ENCODE results near the gene NPPA. TPM values are rescaled to one million over a fixed set of nuclear protein-coding genes. Genes with fewer than 3 reads are reported as not detected.

Gene NPPA
- total RNA-seq, 2 experiments from 2014 or later: not detected

DNA sequence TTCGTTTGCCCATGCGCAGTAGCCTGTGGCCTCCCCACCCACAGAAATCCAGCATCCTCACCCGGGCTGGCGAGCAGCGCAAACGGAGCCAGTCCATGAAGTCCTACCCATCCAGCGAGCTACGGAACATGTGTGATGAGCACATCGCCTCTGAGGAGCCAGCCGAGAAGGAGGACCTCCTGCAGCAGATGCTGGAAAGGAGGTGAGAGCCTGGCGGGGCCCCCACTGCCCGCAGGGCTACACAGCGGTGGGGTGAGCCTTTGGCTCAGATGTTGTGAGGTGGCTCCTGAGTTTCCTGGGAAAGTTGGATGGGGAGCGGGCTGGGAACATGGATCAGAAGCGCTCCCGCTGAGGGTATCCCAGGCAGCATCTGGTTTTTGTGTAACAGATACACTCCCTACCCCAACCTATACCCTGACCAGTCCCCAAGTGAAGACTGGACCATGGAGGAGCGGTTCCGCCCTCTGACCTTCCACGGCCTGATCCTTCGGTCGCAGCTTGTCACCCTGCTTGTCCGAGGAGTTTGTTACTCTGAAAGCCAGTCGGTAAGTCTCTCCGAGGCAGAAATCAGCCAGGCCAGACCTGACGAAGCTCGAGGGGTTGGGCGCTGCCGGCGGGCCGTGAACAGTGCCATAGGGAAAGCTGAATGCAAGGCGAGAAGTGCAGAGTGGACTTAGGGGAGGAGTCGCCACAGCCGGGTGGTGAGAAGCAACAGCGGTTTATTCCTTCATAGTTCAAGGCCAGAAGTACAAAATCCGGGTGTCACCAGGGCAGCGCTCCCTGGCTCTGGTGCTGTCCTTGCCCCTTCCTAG is 10.4 kb downstream of the NPPA start:
- peaks cover 23% of the 10 kb centered on the region for H3K36me3 Mint-ChIP-seq (ENCODE audit: low read depth)
- intact Hi-C loops (cut with micrococcal nuclease): loop anchor here (5.0 kb wide), 1 partner anchor 55 kb away; no protein-coding TSS in a partner anchor
- TF ChIP-seq, protein P1, sequence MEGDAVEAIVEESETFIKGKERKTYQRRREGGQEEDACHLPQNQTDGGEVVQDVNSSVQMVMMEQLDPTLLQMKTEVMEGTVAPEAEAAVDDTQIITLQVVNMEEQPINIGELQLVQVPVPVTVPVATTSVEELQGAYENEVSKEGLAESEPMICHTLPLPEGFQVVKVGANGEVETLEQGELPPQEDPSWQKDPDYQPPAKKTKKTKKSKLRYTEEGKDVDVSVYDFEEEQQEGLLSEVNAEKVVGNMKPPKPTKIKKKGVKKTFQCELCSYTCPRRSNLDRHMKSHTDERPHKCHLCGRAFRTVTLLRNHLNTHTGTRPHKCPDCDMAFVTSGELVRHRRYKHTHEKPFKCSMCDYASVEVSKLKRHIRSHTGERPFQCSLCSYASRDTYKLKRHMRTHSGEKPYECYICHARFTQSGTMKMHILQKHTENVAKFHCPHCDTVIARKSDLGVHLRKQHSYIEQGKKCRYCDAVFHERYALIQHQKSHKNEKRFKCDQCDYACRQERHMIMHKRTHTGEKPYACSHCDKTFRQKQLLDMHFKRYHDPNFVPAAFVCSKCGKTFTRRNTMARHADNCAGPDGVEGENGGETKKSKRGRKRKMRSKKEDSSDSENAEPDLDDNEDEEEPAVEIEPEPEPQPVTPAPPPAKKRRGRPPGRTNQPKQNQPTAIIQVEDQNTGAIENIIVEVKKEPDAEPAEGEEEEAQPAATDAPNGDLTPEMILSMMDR (IDR thresholded peaks at IDR 0.05): no peak
- no peaks in the 10 kb centered on the region for H3K27me3 Mint-ChIP-seq
- ChIA-PET POLR2A (interaction anchor here (8.7 kb wide), 1 partner anchor 71 kb away, joined by 111 read pairs; no protein-coding TSS in a partner anchor), CTCF (interaction anchor here (0.6 to 5.3 kb wide), 17 partner anchors 9 to 283 kb away, joined by 3 to 45 read pairs (median 5); partner anchors contain the start of gene CLCN6)
- DNase-seq (no peak), ATAC-seq (no peak)
- H3K4me3 Mint-ChIP-seq: no peak overlapping the region
- H3K27ac Mint-ChIP-seq: no peak overlapping the region
- no peaks in the 10 kb centered on the region for H3K4me1 Mint-ChIP-seq (ENCODE audit: low read depth)
- no peaks in the 10 kb centered on the region for H3K9me3 Mint-ChIP-seq

DNA sequence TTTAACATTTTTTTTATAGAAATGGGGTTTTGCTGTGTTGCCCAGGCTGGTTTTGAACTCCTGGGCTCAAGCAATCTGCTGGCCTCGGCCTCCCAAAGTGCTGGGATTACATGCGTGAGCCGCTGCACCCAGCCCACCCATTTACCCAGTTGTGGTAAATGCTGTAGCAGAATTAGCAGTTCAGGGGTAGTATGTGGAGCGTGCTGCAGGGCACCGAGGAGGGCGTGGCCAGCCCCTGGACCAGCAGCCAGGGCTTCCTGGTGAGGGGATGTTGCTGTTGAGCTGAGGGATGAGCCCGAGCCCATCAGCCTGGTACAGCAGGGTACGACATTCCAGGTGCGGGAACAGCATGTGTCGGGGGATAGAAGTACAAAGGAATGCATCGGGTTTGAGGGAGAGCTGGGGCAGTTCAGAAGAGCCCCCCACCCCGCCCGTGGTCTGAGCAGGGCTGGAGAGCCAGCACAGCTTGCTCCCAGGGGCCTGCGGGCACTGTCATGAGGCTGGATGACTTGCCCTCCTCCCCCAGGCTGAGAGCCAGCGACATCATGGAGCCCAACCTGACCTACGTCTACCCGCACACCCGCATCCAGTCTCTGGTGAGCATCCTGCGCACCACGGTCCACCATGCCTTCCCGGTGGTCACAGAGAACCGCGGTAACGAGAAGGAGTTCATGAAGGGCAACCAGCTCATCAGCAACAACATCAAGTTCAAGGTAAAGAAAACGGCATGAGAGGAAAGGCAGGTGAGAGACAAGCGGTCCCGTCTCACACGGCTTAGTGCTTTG is 11.9 kb downstream of the NPPA start:
- no peak overlapping the region for H3K4me3 Mint-ChIP-seq
- intact Hi-C loops (cut with micrococcal nuclease): loop anchor here (5.0 kb wide), 1 partner anchor 57 kb away; no protein-coding TSS in a partner anchor
- TF ChIP-seq, protein P1 (IDR thresholded peaks at IDR 0.05): no peak
- H3K27me3 Mint-ChIP-seq: no peaks in the 10 kb centered on the region
- ATAC-seq (no peak), DNase-seq (no peak)
- ChIA-PET POLR2A (interaction anchor here (8.7 kb wide), 1 partner anchor 73 kb away, joined by 111 read pairs; no protein-coding TSS in a partner anchor), CTCF (interaction anchor here (1.2 kb wide), 1 partner anchor 72 kb away, joined by 3 read pairs; no protein-coding TSS in a partner anchor)
- H3K27ac Mint-ChIP-seq: no peak overlapping the region
- no peaks in the 10 kb centered on the region for H3K9me3 Mint-ChIP-seq
- no peaks in the 10 kb centered on the region for H3K4me1 Mint-ChIP-seq (ENCODE audit: low read depth)
- H3K36me3 Mint-ChIP-seq (ENCODE audit: low read depth): peaks cover 20% of the 10 kb centered on the region

DNA sequence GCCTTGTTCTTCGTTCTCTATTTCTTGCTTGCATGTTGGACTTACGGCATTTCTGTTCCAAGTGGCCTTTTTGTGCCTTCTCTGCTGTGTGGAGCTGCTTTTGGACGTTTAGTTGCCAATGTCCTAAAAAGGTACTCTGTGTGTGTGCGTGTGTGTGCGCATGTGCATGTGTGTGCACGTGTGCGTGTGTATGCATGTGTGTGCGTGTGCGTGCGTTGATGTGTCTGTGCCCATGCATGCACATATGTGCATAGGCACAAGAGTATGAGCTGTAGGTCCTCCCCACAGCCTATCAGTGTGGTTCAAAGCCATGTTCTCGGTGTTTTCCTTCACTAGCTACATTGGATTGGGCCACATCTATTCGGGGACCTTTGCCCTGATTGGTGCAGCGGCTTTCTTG is 13.7 kb downstream of the NPPA start:
- Mint-ChIP-seq H3K27ac (no peak overlapping the region), H3K27me3 (no peaks in the 10 kb centered on the region), H3K4me1 (ENCODE audit: low read depth) (no peaks in the 10 kb centered on the region), H3K4me3 (no peak overlapping the region), H3K36me3 (ENCODE audit: low read depth) (peaks cover 24% of the 10 kb centered on the region), H3K9me3 (no peaks in the 10 kb centered on the region)
- intact Hi-C loops (cut with micrococcal nuclease): no loop called here
- DNase-seq: no peak
- no peak for ATAC-seq
- POLR2A ChIA-PET: interaction anchor here (4.6 kb wide), 1 partner anchor 75 kb away, joined by 24 read pairs; no protein-coding TSS in a partner anchor
- TF ChIP-seq, protein P1 (IDR thresholded peaks at IDR 0.05): no peak
- CTCF ChIA-PET: no interaction called here

DNA sequence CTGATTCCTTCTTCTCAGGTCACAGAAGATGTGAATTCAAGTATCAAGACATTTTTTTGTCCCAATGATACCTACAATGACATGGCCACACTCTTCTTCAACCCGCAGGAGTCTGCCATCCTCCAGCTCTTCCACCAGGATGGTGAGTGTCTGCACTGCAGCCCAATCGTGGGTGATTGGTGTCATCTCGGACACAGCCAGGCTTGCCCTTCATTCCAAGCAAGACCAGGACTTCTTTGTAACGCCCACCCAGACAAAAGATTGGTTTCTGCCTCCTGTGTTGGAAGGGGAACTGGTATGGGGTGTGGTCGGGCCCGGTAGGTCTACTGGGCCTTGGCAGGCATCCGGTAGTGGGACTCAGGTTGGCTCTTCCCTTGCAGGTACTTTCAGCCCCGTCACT is 14.1 kb downstream of the NPPA start:
- H3K4me1 Mint-ChIP-seq (ENCODE audit: low read depth): no peaks in the 10 kb centered on the region
- H3K9me3 Mint-ChIP-seq: no peaks in the 10 kb centered on the region
- TF ChIP-seq, protein P1 (IDR thresholded peaks at IDR 0.05): no peak
- CTCF ChIA-PET: no interaction called here
- no peak for DNase-seq
- H3K4me3 Mint-ChIP-seq: no peak overlapping the region
- no peaks in the 10 kb centered on the region for H3K27me3 Mint-ChIP-seq
- intact Hi-C loops (cut with micrococcal nuclease): no loop called here
- no peak overlapping the region for H3K27ac Mint-ChIP-seq
- H3K36me3 Mint-ChIP-seq (ENCODE audit: low read depth): peaks cover 21% of the 10 kb centered on the region
- POLR2A ChIA-PET: interaction anchor here (4.6 kb wide), 1 partner anchor 75 kb away, joined by 24 read pairs; no protein-coding TSS in a partner anchor
- no peak for ATAC-seq

Measured in activated CD8-positive, alpha-beta T cell treated with anti-CD3 and anti-CD28 coated beads for 36 hours (primary cell).